Neural progenitor cell (in vitro differentiated cells): ENCODE data around the gene AGAP6.

Experiments used
- CTCF ChIP-seq: fragments of 200-600 bp; sonication (generic); IDR thresholded peaks from 2 replicates; pipeline ENCODE4 v1.5.1; 2017; ENCODE audit warnings: antibody characterized with exemption, mild to moderate bottlenecking
- EZH2 ChIP-seq: fragments of 200-600 bp; sonication (generic); IDR thresholded peaks from 2 replicates; pipeline ENCODE4 v1.6.1; 2017; ENCODE audit warnings: antibody characterized with exemption, mild to moderate bottlenecking, moderate library complexity

DNA sequence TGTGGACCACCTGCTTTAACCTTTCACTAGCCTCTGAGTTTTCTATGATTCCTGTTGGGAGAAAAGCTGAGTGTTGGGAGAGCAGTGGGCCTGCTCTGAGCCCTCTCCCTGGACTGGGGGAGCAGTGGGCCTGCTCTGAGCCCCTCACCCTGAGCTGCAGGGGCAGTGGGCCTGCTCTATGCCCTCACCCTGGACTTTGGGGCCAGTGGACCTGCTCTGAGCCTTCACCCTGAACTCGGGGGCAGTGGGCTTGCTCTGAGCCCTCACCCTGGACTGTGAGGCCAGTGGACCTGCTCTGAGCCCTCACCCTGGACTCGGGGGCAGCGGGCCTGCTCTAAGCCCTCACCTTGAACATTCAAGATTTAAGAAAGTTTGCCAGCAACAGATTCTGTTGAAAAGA, 33.4 kb downstream of the AGAP6 start:
- TF ChIP-seq CTCF = no peak
- TF ChIP-seq EZH2 = no peak
